ENCODE measurements around the gene C22orf42.

DNA sequence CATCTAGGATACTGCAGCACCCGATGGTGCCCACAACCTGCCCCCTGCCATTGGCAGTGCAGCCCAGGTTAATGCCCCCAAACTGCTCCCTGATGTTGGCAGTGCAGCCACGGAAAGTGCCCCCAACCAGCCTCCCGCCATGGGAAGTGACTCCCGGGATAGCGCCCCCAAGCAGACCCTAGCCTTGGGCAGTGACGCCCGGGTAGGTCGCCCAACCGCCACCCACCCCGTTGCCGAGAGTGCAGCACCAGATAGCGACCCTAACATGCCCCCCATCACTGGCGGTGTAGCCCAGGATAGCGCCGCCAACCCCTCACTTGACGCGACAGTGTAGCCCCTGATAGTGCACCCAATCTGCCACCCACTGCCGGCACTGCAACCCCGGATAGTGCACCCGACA is 38.5 kb downstream of the C22orf42 start:
- TF ChIP-seq, protein P1, sequence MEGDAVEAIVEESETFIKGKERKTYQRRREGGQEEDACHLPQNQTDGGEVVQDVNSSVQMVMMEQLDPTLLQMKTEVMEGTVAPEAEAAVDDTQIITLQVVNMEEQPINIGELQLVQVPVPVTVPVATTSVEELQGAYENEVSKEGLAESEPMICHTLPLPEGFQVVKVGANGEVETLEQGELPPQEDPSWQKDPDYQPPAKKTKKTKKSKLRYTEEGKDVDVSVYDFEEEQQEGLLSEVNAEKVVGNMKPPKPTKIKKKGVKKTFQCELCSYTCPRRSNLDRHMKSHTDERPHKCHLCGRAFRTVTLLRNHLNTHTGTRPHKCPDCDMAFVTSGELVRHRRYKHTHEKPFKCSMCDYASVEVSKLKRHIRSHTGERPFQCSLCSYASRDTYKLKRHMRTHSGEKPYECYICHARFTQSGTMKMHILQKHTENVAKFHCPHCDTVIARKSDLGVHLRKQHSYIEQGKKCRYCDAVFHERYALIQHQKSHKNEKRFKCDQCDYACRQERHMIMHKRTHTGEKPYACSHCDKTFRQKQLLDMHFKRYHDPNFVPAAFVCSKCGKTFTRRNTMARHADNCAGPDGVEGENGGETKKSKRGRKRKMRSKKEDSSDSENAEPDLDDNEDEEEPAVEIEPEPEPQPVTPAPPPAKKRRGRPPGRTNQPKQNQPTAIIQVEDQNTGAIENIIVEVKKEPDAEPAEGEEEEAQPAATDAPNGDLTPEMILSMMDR (conservative IDR thresholded peaks at IDR 0.05): no peak
- no peak for TF ChIP-seq ZFX (IDR thresholded peaks at IDR 0.05)

Data from C4-2B (cell line).